HTERT RPE-1 (cell line): ENCODE results near the gene CACNG7.

Experiments used
- in situ Hi-C: fragments of 300-500 bp; cut with MboI; formaldehyde crosslinking; loops from 4 replicates; pipeline ENCODE4 v1.14.3; 2020; ENCODE audit warnings: low sequenced_read_pairs

CACNG7 gene

GRCh38 chr19:53878776-53879139, 30.3 kb upstream of the CACNG7 start:
- in situ Hi-C loops = no loop called here

DNA sequence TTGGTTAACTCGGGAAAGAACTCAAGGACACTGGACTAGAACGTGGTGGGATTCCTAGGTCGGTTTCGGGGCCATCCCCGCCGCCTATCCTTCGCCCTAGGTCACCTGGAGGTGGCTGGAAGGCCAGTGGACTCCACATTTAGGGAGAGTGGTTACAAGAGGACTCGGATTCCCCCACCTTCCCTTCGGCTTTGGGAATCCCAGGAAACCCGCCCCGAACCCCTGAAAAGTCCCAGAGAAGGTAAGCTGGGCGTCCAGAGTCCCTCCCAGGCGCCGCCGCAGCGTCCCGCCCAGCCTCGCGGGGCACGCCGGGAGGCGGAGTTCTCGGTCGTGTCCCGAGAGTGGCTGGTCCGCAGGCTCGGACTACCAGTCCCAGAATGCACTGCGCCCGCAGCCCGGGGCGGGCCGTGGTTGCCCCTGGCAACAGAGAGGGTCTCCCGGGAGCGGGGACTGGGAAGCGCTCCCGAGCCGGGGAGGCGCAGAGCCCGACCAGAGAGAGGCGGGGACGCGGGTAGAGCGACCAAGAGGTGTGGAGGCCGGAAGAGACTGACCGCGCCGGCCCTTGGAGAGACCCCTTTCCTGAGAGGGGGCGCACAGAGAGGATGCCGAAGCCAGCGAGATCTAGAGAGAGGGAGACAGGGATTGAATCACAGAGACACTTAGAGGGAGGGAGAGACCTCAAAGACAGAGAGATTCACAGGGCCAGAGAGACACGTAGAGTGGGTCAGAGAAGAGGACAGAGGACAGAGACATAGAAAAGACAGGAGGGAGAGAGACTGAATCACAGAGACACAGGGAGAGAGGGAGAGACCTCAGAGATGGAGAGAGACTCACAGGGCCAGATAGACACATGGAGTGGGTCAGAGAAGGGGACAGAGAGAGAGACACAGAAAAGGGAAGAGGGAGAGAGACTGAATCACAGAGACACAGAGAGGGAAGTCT, 29.7 kb upstream of the CACNG7 start:
- in situ Hi-C loops = no loop called here

DNA sequence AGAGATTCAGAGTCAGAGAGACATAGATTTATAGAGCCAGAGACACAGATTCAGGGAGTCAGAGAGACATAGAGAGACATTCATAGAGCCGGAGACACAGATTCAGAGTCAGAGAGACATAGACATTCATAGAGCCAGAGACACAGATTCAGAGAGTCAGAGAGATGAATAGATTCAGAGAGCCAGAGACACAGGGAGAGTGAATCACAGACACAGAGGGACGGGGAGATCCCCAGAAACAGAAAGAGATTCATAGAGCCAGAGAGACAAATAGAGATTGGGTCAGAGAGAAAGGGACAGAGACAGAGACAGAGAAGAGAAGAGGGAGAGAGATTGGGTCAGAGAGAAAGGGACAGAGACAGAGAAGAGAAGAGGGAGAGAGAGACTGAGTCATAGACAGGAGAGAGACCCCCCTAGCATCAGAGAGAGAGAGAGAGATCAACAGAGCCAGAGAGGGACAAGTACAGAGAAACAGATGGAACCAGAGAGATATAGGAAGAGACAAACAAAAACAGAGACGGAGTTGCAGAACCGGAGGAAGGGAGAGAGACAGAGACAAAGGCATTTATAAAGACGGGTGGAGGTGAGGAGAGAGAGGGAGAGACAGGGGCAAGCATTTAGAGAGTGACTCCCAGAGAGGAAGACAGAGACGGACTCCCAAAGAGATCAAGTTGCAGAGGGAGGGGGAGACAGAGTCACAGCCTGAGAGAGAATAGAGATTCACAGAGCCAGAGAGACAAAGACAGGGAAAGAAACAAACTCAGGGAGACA, 28.2 kb upstream of the CACNG7 start:
- in situ Hi-C loops = no loop called here

GRCh38 chr19:53881482-53882390, 27.3 kb upstream of the CACNG7 start, which contains the start of gene PRKCG:
TSS of gene PRKCG (plus strand) at chr19:53882197. CDS start at chr19:53882495, 298 bp downstream.
- in situ Hi-C loops = no loop called here

DNA sequence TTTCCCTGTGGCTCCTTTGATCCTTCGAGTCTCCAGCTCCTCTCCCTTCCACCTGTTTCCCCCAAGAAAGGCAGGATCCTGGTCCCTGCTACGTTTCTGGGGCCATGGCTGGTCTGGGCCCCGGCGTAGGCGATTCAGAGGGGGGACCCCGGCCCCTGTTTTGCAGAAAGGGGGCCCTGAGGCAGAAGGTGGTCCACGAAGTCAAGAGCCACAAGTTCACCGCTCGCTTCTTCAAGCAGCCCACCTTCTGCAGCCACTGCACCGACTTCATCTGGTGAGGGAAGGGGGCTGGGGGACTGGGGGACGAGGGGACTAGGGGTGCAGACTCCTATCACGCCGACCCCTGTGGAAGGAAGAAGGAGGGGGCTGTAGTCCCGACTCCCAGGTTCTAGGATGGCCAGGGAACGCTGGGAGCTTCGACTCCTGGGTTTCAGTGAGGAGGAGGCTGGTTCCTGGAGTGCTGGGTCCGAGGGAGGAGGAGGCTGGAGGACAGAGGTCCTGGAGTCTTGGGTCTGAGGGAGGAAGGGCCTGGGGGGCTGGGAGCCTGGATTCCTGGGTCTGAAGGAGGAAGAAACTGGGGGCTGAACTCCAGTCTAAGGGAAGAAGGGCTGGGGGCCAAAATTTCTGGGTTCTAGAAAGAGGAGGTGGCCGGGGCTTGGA, 26.6 kb upstream of the CACNG7 start:
- in situ Hi-C loops = no loop called here

- in situ Hi-C loops = no loop called here
These were observed 25.8 kb upstream of the CACNG7 start for GRCh38 chr19:53883231-53883661.

DNA sequence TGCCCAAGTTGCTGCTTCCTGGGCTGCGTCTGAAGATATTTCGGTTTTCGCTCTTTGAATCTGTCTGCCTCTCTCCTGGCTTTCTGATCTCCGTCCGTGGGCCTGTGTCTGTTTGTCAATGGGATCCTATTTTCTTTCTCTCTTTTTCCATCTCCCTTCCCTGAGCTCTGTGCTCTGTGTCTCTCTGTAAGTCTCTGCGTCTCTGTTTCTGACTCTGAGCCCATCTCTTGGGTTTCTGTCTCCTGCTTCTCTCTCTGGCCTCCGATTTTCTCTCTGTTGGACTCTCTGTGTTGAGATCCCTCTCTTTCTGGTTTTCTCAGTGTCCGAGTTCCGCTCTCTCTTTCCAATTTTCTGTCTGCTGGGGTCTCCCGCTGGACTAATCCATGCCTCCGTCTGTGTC, 25.3 kb upstream of the CACNG7 start:
- in situ Hi-C loops = no loop called here

- in situ Hi-C loops = no loop called here
These were observed 24.8 kb upstream of the CACNG7 start for GRCh38 chr19:53884256-53884655.

DNA sequence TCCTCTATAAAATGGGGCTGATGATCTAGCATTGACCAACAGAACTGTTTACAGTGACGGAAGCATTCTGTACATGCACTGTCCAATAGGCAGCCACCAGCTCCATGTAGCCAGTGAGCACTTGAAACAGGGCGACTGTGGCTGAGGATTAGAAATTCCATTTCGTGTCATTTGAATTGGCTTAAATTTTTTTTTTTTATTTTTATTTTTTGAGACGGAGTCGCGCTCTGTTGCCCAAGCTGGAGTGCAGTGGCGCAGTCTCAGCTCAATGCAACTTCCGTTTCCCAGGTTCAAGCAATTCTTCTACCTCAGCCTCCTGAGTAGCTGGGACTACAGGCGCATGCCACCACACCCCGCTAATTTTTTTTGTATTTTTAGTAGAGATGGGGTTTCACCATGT, 24.0 kb upstream of the CACNG7 start:
- in situ Hi-C loops = no loop called here

- in situ Hi-C loops = no loop called here
These were observed 16.6 kb upstream of the CACNG7 start for GRCh38 chr19:53892301-53892980.

DNA sequence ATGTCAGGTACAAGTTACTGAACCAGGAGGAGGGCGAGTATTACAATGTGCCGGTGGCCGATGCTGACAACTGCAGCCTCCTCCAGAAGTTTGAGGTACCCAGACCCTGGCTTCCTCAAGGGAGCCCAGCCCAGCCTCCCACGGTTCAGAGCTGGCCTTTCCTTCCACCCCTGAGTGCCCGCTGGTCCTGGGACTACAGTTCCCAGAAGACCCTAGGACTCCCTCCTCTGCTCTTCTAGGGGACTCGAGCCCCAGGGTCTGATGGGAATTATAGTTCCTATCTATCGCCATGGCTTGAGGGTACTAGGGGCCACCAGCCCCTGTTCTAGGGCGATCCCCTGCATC, 16.1 kb upstream of the CACNG7 start:
- in situ Hi-C loops = no loop called here

DNA sequence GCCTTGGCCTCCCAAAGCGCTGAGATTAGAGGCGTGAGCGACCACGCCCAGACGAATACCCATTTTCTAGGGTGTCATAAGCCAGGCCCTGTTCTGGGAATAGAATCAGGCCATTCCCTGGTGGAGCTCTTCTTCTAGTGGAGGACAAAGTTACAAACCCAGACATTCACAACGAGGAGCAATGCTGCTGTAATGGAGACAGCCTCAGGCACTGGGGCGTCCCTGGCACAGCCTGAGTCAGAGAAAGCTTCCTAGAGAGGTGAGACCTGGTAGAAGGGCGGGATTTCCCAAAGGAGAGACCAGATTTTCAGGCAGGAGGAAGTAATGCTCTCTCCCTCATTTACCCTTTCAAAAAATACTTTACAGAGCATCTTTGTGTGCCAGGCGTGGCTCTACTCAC, 14.4 kb upstream of the CACNG7 start:
- in situ Hi-C loops = no loop called here

DNA sequence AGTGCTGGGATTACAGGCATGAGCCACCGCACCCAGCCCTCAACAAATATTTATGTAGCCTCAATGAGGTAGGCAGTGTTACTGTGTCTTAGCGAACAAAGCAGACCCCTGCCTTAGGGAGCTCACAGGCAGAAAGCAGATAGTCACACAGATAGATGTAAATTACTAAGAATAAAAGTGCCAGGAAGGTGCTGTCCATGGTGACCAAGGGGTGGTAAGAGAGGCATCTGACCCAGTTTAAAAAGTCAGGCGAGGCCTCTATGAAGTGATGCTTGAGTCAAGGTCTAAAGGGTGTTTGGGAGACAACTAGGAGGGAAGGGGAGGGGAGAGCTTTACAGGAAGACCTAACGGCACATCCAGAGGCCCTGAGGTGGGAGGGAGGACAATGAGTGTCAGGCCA, 12.4 kb upstream of the CACNG7 start:
- in situ Hi-C loops = no loop called here

DNA sequence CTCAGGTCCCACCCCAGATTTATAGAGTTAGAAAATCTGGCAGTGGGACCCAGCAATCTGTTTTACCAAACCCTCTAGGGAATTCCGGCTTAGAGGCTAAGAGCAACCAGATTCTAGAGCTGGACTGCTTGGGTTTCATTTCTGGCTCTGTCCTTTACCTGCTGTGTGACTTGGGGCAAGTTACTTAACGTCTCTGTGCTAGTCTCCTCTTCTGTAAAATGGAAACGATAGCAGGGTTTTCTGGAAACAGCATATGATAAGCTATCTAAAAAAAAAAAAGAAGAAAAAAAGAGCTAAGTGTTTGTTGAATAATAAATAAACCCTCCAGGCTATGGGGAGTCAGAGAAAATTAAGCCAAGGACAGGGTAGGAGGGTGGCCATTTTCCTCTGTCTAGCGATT, 11.6 kb upstream of the CACNG7 start:
- in situ Hi-C loops = no loop called here

- in situ Hi-C loops = no loop called here
These were observed 10.9 kb upstream of the CACNG7 start for GRCh38 chr19:53898166-53898565.

DNA sequence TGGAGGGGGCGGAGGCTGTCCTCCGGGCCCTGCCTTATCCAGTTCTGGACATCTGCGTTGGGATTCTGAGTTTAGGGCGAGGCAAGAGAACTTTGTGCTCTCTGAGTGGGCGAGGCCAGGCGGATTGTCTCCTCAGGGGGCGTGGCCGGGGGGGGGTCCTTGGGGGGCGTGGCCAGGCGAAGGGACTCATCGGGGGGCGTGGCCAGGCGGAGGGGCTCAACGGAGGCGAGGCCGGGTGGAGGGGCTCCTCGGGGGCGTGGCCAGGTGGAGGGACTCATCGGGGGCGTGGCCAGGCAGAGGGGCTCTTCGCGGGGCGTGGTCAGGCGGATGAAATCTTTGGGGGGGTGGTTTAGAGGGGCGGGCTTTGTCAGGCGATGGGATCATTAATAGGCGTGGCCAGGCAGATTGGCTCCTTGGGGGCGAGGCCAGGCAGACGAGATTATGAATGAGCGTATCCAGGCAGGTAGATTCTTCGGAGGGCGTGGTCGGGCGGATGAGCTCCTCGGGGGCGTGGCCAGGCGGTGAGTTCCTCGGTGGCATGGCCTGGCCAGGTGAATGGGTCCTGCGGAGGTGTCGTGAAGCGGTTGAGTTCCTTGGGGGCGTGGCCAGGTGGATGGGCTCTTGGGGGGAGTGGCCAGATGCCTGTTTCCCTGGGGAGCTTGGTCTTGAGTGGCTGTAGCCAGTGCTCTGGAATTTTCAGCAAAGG, 10.3 kb upstream of the CACNG7 start:
- in situ Hi-C loops = no loop called here

GRCh38 chr19:53900191-53900860, 8.8 kb upstream of the CACNG7 start:
- in situ Hi-C loops = no loop called here

GRCh38 chr19:53903055-53903680, 5.9 kb upstream of the CACNG7 start:
- in situ Hi-C loops = no loop called here
